GM12878 (cell line): ENCODE data around the gene NMUR1. TPM values are rescaled to one million over a fixed set of nuclear protein-coding genes. Genes with fewer than 3 reads are reported as not detected.

Source experiments
- BCL11A ChIP-seq: IDR thresholded peaks from 2 replicates; pipeline ENCODE4 v1.6.1; 2011; ENCODE audit warnings: low read depth, low read length
- BHLHE40 ChIP-seq, 2 experiments: fragments of 450-650 bp in 1 of 2; IDR thresholded peaks; 2 replicates each; pipeline ENCODE4 v1.6.1; 2011 to 2017; ENCODE audit warnings: low read depth in 2 of 2, borderline replicate concordance in 1 of 2, improper control_type of control experiment in 1 of 2, low read length in 1 of 2, mild to moderate bottlenecking in 1 of 2
- CBX5 ChIP-seq: sonication (generic); IDR thresholded peaks from 2 replicates; pipeline ENCODE4 v1.6.1; 2016; ENCODE audit warnings: low read depth, moderate library complexity, mild to moderate bottlenecking, inconsistent platforms
- CEBPB ChIP-seq, 2 experiments: fragments of 150-350 bp in 1 of 2; IDR thresholded peaks; 2 replicates each; pipeline ENCODE4 v1.6.1; 2012 to 2014; ENCODE audit warnings: low read depth in 2 of 2, low read length in 2 of 2, borderline replicate concordance in 1 of 2, inconsistent platforms in 1 of 2
- CUX1 ChIP-seq: IDR thresholded peaks from 2 replicates; pipeline ENCODE4 v1.6.1; 2012; ENCODE audit warnings: improper control_type of control experiment, low read depth, low read length; ENCODE audit not compliant: insufficient replicate concordance
- FOS ChIP-seq: IDR thresholded peaks from 3 replicates; pipeline ENCODE4 v1.6.1; 2011; ENCODE audit warnings: borderline replicate concordance; ENCODE audit not compliant: insufficient read length; ENCODE audit errors: extremely low read depth
- HDAC2 ChIP-seq: fragments of 200-600 bp; sonication (generic); IDR thresholded peaks from 2 replicates; pipeline ENCODE4 v1.6.1; 2017
- IKZF1 ChIP-seq: fragments of 450-650 bp; conservative IDR thresholded peaks from 2 replicates; pipeline ENCODE4 v1.6.1; 2017; ENCODE audit warnings: antibody characterized with exemption, mild to moderate bottlenecking
- MEF2A ChIP-seq: IDR thresholded peaks from 2 replicates; pipeline ENCODE4 v1.6.1; 2011; ENCODE audit warnings: low read depth, mild to moderate bottlenecking, low read length, moderate library complexity; ENCODE audit not compliant: insufficient read depth
- MEF2B ChIP-seq: fragments of 450-650 bp; IDR thresholded peaks from 2 replicates; pipeline ENCODE4 v1.6.1; 2018; ENCODE audit warnings: mild to moderate bottlenecking, moderate library complexity; ENCODE audit not compliant: partially characterized antibody, poor library complexity, severe bottlenecking
- MLLT1 ChIP-seq: fragments of 450-650 bp; IDR thresholded peaks from 2 replicates; pipeline ENCODE4 v1.6.1; 2016; ENCODE audit warnings: mild to moderate bottlenecking
- PML ChIP-seq: IDR thresholded peaks from 2 replicates; pipeline ENCODE4 v1.6.1; 2012; ENCODE audit warnings: low read length, inconsistent platforms
- RAD51 ChIP-seq: fragments of 450-650 bp; IDR thresholded peaks from 2 replicates; pipeline ENCODE4 v1.6.1; 2016; ENCODE audit warnings: moderate library complexity, mild to moderate bottlenecking, inconsistent platforms
- RUNX3 ChIP-seq: IDR thresholded peaks from 2 replicates; pipeline ENCODE4 v1.6.1; 2012; ENCODE audit warnings: low read length, inconsistent platforms
- SIX5 ChIP-seq: IDR thresholded peaks from 2 replicates; pipeline ENCODE4 v1.6.1; 2011; ENCODE audit warnings: mild to moderate bottlenecking, low read depth, low read length, moderate library complexity; ENCODE audit not compliant: severe bottlenecking
- SPI1 ChIP-seq: IDR thresholded peaks from 2 replicates; pipeline ENCODE4 v1.6.1; 2011; ENCODE audit warnings: low read depth, mild to moderate bottlenecking, low read length, moderate library complexity, borderline replicate concordance; ENCODE audit not compliant: insufficient read depth
- SRF ChIP-seq, 2 experiments: IDR thresholded peaks; 2 replicates each; pipeline ENCODE4 v1.6.1; 2011; ENCODE audit warnings: low read depth in 2 of 2, low read length in 2 of 2, mild to moderate bottlenecking in 1 of 2, moderate library complexity in 1 of 2
- ZNF384 ChIP-seq: IDR thresholded peaks from 2 replicates; pipeline ENCODE4 v1.6.1; 2012; ENCODE audit warnings: low read depth, mild to moderate bottlenecking, low read length, improper control_type of control experiment, borderline replicate concordance
- polyA plus RNA-seq, 11 experiments: library from polyadenylated mRNA; depleted of rRNA in 4 of 11; unstranded in 6 of 11; stranded (reverse) in 5 of 11; fragments of >200 nt; fragmentation: Nextera tagmentation in 4 of 11; fragmentation: Illumina TruSeq in 1 of 11; extraction: Ambion mirVana in 4 of 11; extraction: Trizol in 1 of 11; gene quantifications; 1 replicate in 1 of 11; 2 replicates in 10 of 11; pipeline versions ENCODE4 v1.2.1 to v1.2.3, GENCODE V29; 2011 to 2016; ENCODE audit warnings: inconsistent platforms in 2 of 11, missing spikeins in 2 of 11, low read depth in 1 of 11
- total RNA-seq, 4 experiments: library from RNA; depleted of rRNA in 3 of 4; stranded (reverse); fragments of >200 nt in 3 of 4; fragmentation: Illumina TruSeq in 1 of 4; extraction: Trizol in 1 of 4; gene quantifications; 2 replicates each; pipeline versions ENCODE4 v1.2.1 to v1.2.3, GENCODE V29; 2013 to 2021
- TF ChIP-seq, protein P1 (sequence below): IDR thresholded peaks from 2 replicates; pipeline ENCODE4 v1.6.1; 2012; ENCODE audit warnings: low read length, inconsistent platforms
- TF ChIP-seq, protein P2 (sequence below): IDR thresholded peaks from 2 replicates; pipeline ENCODE4 v1.6.1; 2011; ENCODE audit warnings: mild to moderate bottlenecking, low read depth, low read length, moderate library complexity; ENCODE audit not compliant: insufficient replicate concordance

The NMUR1 gene
- total and polyA plus RNA-seq, 10 of the 15 experiments (the other 5 are each of a cell fraction or from before 2014, with no cell fraction given) = under 0.01 to 0.08 (median 0.02) TPM; not detected in 5

- TF ChIP-seq MLLT1 = peak; percentile 99
- no peak for TF ChIP-seq SIX5
- TF ChIP-seq, protein P1, sequence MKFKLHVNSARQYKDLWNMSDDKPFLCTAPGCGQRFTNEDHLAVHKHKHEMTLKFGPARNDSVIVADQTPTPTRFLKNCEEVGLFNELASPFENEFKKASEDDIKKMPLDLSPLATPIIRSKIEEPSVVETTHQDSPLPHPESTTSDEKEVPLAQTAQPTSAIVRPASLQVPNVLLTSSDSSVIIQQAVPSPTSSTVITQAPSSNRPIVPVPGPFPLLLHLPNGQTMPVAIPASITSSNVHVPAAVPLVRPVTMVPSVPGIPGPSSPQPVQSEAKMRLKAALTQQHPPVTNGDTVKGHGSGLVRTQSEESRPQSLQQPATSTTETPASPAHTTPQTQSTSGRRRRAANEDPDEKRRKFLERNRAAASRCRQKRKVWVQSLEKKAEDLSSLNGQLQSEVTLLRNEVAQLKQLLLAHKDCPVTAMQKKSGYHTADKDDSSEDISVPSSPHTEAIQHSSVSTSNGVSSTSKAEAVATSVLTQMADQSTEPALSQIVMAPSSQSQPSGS = peak; percentile 98
- peak in 1 of 2 experiments; percentile 94; a peak in 1 of 4 replicates for TF ChIP-seq CEBPB (IDR thresholded peaks at IDR 0.05; ENCODE audit: borderline replicate concordance in 1 of 2, low read depth in 2 of 2, low read length in 2 of 2)
- peak; percentile 91 for TF ChIP-seq PML
- TF ChIP-seq MEF2B = peak; percentile 93
- TF ChIP-seq ZNF384 = no peak
- peak; percentile 98 for TF ChIP-seq BCL11A
- TF ChIP-seq BHLHE40 (IDR thresholded peaks at IDR 0.05; ENCODE audit: borderline replicate concordance in 1 of 2, low read depth in 2 of 2, low read length in 1 of 2) = peak; percentile 63 to 82
- TF ChIP-seq HDAC2 = no peak
- no peak for TF ChIP-seq FOS
- TF ChIP-seq SPI1 = peak; percentile 94
- peak; percentile 96 for TF ChIP-seq IKZF1
- TF ChIP-seq MEF2A = peak; percentile 89
- peak; percentile 100 for TF ChIP-seq RUNX3
- peak in 1 of 2 experiments; percentile 45; a peak in 1 of 4 replicates for TF ChIP-seq SRF (IDR thresholded peaks at IDR 0.05; ENCODE audit: low read depth in 2 of 2, low read length in 2 of 2)
- no peak for TF ChIP-seq RAD51
- TF ChIP-seq, protein P2, sequence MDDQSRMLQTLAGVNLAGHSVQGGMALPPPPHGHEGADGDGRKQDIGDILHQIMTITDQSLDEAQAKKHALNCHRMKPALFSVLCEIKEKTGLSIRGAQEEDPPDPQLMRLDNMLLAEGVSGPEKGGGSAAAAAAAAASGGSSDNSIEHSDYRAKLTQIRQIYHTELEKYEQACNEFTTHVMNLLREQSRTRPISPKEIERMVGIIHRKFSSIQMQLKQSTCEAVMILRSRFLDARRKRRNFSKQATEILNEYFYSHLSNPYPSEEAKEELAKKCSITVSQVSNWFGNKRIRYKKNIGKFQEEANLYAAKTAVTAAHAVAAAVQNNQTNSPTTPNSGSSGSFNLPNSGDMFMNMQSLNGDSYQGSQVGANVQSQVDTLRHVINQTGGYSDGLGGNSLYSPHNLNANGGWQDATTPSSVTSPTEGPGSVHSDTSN = peak; percentile 71
- TF ChIP-seq CBX5 = peak; percentile 97
- peak; percentile 60 for TF ChIP-seq CUX1
Observed at GRCh38 chr2:231545105-231545902, 15.1 kb upstream of the NMUR1 start (continued).
